GM23338 (cell line): Measurements from ENCODE around the gene EDNRA. TPM values are rescaled to one million over a fixed set of nuclear protein-coding genes. Genes with fewer than 3 reads are reported as not detected.

Source experiments
- ATAC-seq: fragments of 200-7000 bp; cut with Tn5 transposase; 3 replicates; pipeline ENCODE4 v1.9.1; 2020
- DNase-seq: peaks from one replicate; pipeline ENCODE4 v3.0.0-alpha.2; 2015; ENCODE audit warnings: low spot score
- H2AFZ ChIP-seq: fragments of 200-600 bp; sonication (generic); 2 replicates; pipeline ENCODE4 v1.8.0; 2016; ENCODE audit warnings: antibody characterized with exemption, mild to moderate bottlenecking, moderate library complexity
- H3F3A ChIP-seq: fragments of 200-600 bp; sonication (generic); replicated peaks from 2 replicates; pipeline ENCODE4 v1.8.0; 2017; ENCODE audit warnings: antibody characterized with exemption, mixed run types, low read depth
- H3K27ac ChIP-seq: fragments of 200-600 bp; sonication (generic); 2 replicates; pipeline ENCODE4 v1.6.1; 2016; ENCODE audit warnings: low read depth
- H3K27me3 ChIP-seq: fragments of 200-600 bp; sonication (generic); 2 replicates; pipeline ENCODE4 v1.8.0; 2016; ENCODE audit warnings: mild to moderate bottlenecking, mixed run types, moderate library complexity; ENCODE audit not compliant: insufficient read depth
- H3K36me3 ChIP-seq: fragments of 200-600 bp; sonication (generic); 2 replicates; pipeline ENCODE4 v1.8.0; 2016; ENCODE audit warnings: mild to moderate bottlenecking; ENCODE audit not compliant: insufficient read depth
- H3K4me1 ChIP-seq: fragments of 200-600 bp; sonication (generic); 2 replicates; pipeline ENCODE4 v1.8.0; 2016; ENCODE audit warnings: mild to moderate bottlenecking, moderate library complexity; ENCODE audit not compliant: insufficient read depth
- H3K4me2 ChIP-seq: fragments of 200-600 bp; sonication (generic); 2 replicates; pipeline ENCODE4 v1.7.1; 2017; ENCODE audit warnings: mixed run types
- H3K4me3 ChIP-seq: fragments of 200-600 bp; sonication (generic); 2 replicates; pipeline ENCODE4 v1.6.1; 2016; ENCODE audit warnings: mixed run types
- H3K79me2 ChIP-seq: fragments of 200-600 bp; sonication (generic); replicated peaks from 2 replicates; pipeline ENCODE4 v1.8.0; 2017; ENCODE audit warnings: mild to moderate bottlenecking; ENCODE audit not compliant: insufficient read depth
- H3K9me2 ChIP-seq: fragments of 200-600 bp; sonication (generic); 2 replicates; pipeline ENCODE4 v1.8.0; 2017; ENCODE audit not compliant: insufficient read depth
- H4K20me1 ChIP-seq: fragments of 200-600 bp; sonication (generic); replicated peaks from 2 replicates; pipeline ENCODE4 v1.8.0; 2017; ENCODE audit warnings: mild to moderate bottlenecking; ENCODE audit not compliant: insufficient read depth
- H3K27ac Mint-ChIP-seq: 2 replicates; pipeline ENCODE4 v1.8.0; 2020; ENCODE audit warnings: inconsistent platforms, mild to moderate bottlenecking, moderate library complexity, mixed read lengths
- H3K27me3 Mint-ChIP-seq: 3 replicates; pipeline ENCODE4 v1.8.0; 2022; ENCODE audit warnings: low read depth, mild to moderate bottlenecking, moderate library complexity, mixed read lengths, inconsistent platforms; ENCODE audit not compliant: insufficient read depth, poor library complexity
- H3K36me3 Mint-ChIP-seq: 3 replicates; pipeline ENCODE4 v1.8.0; 2021; ENCODE audit warnings: low read depth, mild to moderate bottlenecking, inconsistent platforms, moderate library complexity, mixed read lengths
- H3K4me1 Mint-ChIP-seq: 3 replicates; pipeline ENCODE4 v1.8.0; 2020; ENCODE audit warnings: mild to moderate bottlenecking, inconsistent platforms, mixed read lengths
- H3K4me3 Mint-ChIP-seq: 3 replicates; pipeline ENCODE4 v1.8.0; 2021; ENCODE audit warnings: moderate library complexity, mild to moderate bottlenecking, inconsistent platforms, mixed read lengths
- H3K9me3 Mint-ChIP-seq: 3 replicates; pipeline ENCODE4 v1.8.0; 2020; ENCODE audit warnings: moderate library complexity, mild to moderate bottlenecking, inconsistent platforms, mixed read lengths
- EZH2phosphoT487 ChIP-seq: fragments of 200-600 bp; sonication (generic); IDR thresholded peaks from one replicate; pipeline ENCODE4 v1.8.1; 2018; ENCODE audit warnings: antibody characterized with exemption; ENCODE audit not compliant: unreplicated experiment
- JUNB ChIP-seq: IDR thresholded peaks from one replicate; pipeline ENCODE4 v1.6.1; 2016; ENCODE audit warnings: antibody characterized with exemption; ENCODE audit not compliant: unreplicated experiment
- POLR2AphosphoS5 ChIP-seq: IDR thresholded peaks from 2 replicates; pipeline ENCODE4 v1.6.1; 2016; ENCODE audit warnings: antibody characterized with exemption, low read depth
- STAT1 ChIP-seq: IDR thresholded peaks from one replicate; pipeline ENCODE4 v1.6.1; 2016; ENCODE audit warnings: antibody characterized with exemption; ENCODE audit not compliant: unreplicated experiment
- ZNF331 ChIP-seq: fragments of 250-450 bp; sonication (Bioruptor Pico); IDR thresholded peaks from 2 replicates; pipeline ENCODE4 v1.5.0; 2020; ENCODE audit warnings: low read depth, mild to moderate bottlenecking, moderate library complexity
- polyA plus RNA-seq: library from polyadenylated mRNA; unstranded; fragments of >200 nt; fragmentation: Nextera tagmentation; extraction: Ambion mirVana; gene quantifications from 2 replicates; pipeline ENCODE4 v1.2.1, GENCODE V29; 2016
- total RNA-seq: library from RNA; depleted of rRNA; stranded (reverse); fragments of >200 nt; shearing (Covaris generic); gene quantifications from 2 replicates; pipeline ENCODE4 v1.2.3, GENCODE V29; 2014
- TF ChIP-seq, protein P1 (sequence below): IDR thresholded peaks from one replicate; pipeline ENCODE4 v1.6.1; 2018; ENCODE audit warnings: antibody characterized with exemption; ENCODE audit not compliant: unreplicated experiment
- TF ChIP-seq, protein P2 (sequence below), 2 experiments: fragments of 200-600 bp in 1 of 2; sonication (generic) in 1 of 2; conservative IDR thresholded peaks; 2 replicates each; pipeline versions ENCODE4 v1.5.1 to v1.6.1; 2016 to 2017; ENCODE audit warnings: antibody characterized with exemption in 2 of 2, low read depth in 2 of 2, mild to moderate bottlenecking in 2 of 2, moderate library complexity in 1 of 2

Gene EDNRA
- total and polyA plus RNA-seq, 2 experiments from 2014 or later, result 1.5 to 5.0 TPM

DNA sequence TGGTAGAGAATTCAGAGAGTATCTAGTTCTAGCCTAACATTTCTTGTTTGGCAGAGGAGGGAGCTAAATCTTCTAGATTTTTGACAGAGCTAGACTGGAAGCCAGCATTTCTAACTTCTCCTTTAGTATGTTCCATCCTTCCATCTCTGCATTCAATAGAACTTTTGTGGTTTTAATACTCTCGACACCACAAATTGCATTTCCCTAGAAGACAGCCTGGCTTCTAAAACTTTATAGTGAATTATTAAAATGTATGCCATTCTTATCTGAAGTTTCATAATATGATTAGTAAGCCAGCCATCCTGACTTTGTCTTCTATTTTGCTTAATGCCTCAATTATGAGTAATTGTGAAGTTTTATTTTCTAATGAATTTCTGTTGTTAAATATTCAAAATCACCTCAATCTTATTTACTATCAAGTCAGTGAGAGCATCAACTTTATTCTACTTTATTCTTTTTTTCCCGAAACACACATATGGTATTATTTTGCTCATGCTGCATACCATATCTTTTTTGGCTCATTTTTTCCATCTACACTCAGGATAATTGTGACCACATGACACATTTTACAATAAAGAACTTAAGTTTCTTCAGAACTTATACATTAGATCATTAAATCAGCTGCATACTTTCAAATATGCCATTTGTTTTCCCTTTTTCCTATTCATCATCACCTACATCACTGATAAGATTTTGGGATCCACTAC lies 30.2 kb downstream of the EDNRA start:
- ATAC-seq (no peak), DNase-seq (no peak)
- no peak overlapping the region for H3K27ac Mint-ChIP-seq
- Histone ChIP-seq H3K79me2 (no peaks in the 10 kb centered on the region), H4K20me1 (no peaks in the 10 kb centered on the region), H3K9me2 (no peaks in the 10 kb centered on the region), H3F3A (no peaks in the 10 kb centered on the region), H3K27me3 (no peaks in the 10 kb centered on the region), H2AFZ (no peak overlapping the region), H3K4me3 (no peak overlapping the region), H3K4me1 (no peaks in the 10 kb centered on the region), H3K4me2 (no peak overlapping the region), H3K36me3 (no peaks in the 10 kb centered on the region), H3K27ac (no peak overlapping the region)
- H3K4me1 Mint-ChIP-seq, result peaks cover 4% of the 10 kb centered on the region; the same call in 1 of the 3 replicates
- H3K9me3 Mint-ChIP-seq, result no peaks in the 10 kb centered on the region
- no peaks in the 10 kb centered on the region for H3K36me3 Mint-ChIP-seq
- no peaks in the 10 kb centered on the region for H3K27me3 Mint-ChIP-seq
- TF ChIP-seq ZNF331 (no peak), STAT1 (no peak), EZH2phosphoT487 (no peak), JUNB (no peak)
- TF ChIP-seq, protein P1, sequence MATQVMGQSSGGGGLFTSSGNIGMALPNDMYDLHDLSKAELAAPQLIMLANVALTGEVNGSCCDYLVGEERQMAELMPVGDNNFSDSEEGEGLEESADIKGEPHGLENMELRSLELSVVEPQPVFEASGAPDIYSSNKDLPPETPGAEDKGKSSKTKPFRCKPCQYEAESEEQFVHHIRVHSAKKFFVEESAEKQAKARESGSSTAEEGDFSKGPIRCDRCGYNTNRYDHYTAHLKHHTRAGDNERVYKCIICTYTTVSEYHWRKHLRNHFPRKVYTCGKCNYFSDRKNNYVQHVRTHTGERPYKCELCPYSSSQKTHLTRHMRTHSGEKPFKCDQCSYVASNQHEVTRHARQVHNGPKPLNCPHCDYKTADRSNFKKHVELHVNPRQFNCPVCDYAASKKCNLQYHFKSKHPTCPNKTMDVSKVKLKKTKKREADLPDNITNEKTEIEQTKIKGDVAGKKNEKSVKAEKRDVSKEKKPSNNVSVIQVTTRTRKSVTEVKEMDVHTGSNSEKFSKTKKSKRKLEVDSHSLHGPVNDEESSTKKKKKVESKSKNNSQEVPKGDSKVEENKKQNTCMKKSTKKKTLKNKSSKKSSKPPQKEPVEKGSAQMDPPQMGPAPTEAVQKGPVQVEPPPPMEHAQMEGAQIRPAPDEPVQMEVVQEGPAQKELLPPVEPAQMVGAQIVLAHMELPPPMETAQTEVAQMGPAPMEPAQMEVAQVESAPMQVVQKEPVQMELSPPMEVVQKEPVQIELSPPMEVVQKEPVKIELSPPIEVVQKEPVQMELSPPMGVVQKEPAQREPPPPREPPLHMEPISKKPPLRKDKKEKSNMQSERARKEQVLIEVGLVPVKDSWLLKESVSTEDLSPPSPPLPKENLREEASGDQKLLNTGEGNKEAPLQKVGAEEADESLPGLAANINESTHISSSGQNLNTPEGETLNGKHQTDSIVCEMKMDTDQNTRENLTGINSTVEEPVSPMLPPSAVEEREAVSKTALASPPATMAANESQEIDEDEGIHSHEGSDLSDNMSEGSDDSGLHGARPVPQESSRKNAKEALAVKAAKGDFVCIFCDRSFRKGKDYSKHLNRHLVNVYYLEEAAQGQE, result no peak
- no peak overlapping the region for H3K4me3 Mint-ChIP-seq

- Mint-ChIP-seq H3K4me3 (no peak overlapping the region), H3K27ac (no peak overlapping the region), H3K27me3 (no peaks in the 10 kb centered on the region), H3K4me1 (peaks cover 4% of the 10 kb centered on the region; the same call in 1 of the 3 replicates), H3K36me3 (no peaks in the 10 kb centered on the region), H3K9me3 (no peaks in the 10 kb centered on the region)
- H3K27me3 ChIP-seq, result no peaks in the 10 kb centered on the region
- ATAC-seq (no peak), DNase-seq (no peak)
- no peaks in the 10 kb centered on the region for H3K9me2 ChIP-seq
- no peaks in the 10 kb centered on the region for H3K79me2 ChIP-seq
- H3K4me1 ChIP-seq, result no peaks in the 10 kb centered on the region
- H3K4me3 ChIP-seq, result no peak overlapping the region
- no peak overlapping the region for H2AFZ ChIP-seq
- H4K20me1 ChIP-seq, result no peaks in the 10 kb centered on the region
- no peaks in the 10 kb centered on the region for H3F3A ChIP-seq
- no peak overlapping the region for H3K27ac ChIP-seq
- no peak for TF ChIP-seq STAT1
- H3K4me2 ChIP-seq, result no peak overlapping the region
- H3K36me3 ChIP-seq, result no peaks in the 10 kb centered on the region
Observed at GRCh38 chr4:147513091-147513490, 32.2 kb downstream of the EDNRA start.

- Mint-ChIP-seq H3K4me1 (peaks cover 4% of the 10 kb centered on the region; the same call in 1 of the 3 replicates), H3K27ac (no peak overlapping the region), H3K9me3 (no peaks in the 10 kb centered on the region)
Observed at GRCh38 chr4:147513952-147514351, 33.1 kb downstream of the EDNRA start.

More at GRCh38 chr4:147513952-147514351, 33.1 kb downstream of the EDNRA start:
- H3K27me3 ChIP-seq, result no peaks in the 10 kb centered on the region
- peak; percentile 16 for DNase-seq
- no peak overlapping the region for H3K4me2 ChIP-seq
- TF ChIP-seq, protein P2, sequence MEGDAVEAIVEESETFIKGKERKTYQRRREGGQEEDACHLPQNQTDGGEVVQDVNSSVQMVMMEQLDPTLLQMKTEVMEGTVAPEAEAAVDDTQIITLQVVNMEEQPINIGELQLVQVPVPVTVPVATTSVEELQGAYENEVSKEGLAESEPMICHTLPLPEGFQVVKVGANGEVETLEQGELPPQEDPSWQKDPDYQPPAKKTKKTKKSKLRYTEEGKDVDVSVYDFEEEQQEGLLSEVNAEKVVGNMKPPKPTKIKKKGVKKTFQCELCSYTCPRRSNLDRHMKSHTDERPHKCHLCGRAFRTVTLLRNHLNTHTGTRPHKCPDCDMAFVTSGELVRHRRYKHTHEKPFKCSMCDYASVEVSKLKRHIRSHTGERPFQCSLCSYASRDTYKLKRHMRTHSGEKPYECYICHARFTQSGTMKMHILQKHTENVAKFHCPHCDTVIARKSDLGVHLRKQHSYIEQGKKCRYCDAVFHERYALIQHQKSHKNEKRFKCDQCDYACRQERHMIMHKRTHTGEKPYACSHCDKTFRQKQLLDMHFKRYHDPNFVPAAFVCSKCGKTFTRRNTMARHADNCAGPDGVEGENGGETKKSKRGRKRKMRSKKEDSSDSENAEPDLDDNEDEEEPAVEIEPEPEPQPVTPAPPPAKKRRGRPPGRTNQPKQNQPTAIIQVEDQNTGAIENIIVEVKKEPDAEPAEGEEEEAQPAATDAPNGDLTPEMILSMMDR (conservative IDR thresholded peaks at IDR 0.05; ENCODE audit: low read depth in 2 of 2), result peak in 1 of 2 experiments; percentile 42; a peak in 2 of 4 replicates
- no peak for TF ChIP-seq POLR2AphosphoS5
- no peaks in the 10 kb centered on the region for H3K9me2 ChIP-seq
- H3K27me3 Mint-ChIP-seq, result no peaks in the 10 kb centered on the region
- no peak overlapping the region for H3K27ac ChIP-seq
- H3F3A ChIP-seq, result no peaks in the 10 kb centered on the region
- no peak overlapping the region for H3K4me3 ChIP-seq
- H3K36me3 ChIP-seq, result no peaks in the 10 kb centered on the region
- H4K20me1 ChIP-seq, result no peaks in the 10 kb centered on the region
- no peaks in the 10 kb centered on the region for H3K4me1 ChIP-seq
- ATAC-seq, result no peak
- no peaks in the 10 kb centered on the region for H3K79me2 ChIP-seq
- H2AFZ ChIP-seq, result no peak overlapping the region
- H3K36me3 Mint-ChIP-seq, result no peaks in the 10 kb centered on the region
- H3K4me3 Mint-ChIP-seq, result no peak overlapping the region
